ENCODE measurements around the gene PCYT2.

Gene PCYT2

DNA sequence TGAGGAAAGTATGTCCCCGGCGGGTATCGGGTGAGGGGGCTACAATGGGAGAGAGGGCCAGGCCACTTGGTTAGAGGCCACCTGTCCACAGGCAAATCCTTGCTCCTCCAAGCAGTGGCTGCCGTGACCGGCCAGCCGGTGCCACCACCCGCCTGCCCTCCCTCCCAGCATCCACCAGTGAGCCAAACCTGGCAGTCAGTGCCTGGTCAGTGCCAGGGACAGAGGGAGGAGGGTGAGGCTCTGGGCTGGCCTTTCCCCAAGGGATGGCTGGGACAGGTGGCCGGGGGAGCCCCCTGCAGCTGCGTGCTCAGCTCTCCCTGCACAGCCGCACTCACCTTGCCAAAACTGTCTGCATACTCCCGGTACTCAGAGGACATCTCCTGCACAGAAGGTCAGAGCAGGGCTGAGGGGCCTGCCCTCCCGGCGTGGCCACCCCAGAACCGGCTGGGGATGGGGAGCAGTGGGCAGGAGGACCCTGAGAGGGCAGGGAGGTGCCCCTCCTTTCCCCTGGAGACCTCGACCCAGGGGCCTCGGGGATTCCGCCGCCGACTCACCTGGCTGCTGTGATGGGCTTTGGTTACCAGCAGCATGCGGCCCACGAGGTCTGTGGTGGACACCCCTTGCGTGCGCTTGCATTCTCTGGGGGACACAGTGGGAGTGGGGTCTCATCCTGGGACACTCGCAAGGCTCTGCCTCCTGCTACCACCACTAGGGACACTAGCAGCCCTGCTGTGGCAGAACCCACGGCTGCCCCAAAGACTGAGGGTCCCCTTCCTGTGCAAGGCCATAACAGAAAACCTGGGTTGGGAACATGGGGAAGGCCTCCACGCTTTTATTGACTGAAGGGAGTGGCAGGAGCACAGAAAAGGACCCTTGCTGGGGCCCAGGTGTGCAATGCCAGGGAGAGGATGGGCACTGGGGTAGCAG lies 3.7 kb downstream of the PCYT2 start:
- FAIRE-seq (no peak), DNase-seq (ENCODE audit: insufficient read length, low spot score) (no peak)
- TF ChIP-seq POU2F2 (IDR thresholded peaks at IDR 0.05; ENCODE audit: low read depth, low read length) (no peak), POLR2AphosphoS5 (IDR thresholded peaks at IDR 0.05; ENCODE audit: low read depth, low read length) (no peak), SPI1 (IDR thresholded peaks at IDR 0.05; ENCODE audit: low read depth, low read length) (no peak), PAX5 (IDR thresholded peaks at IDR 0.05; ENCODE audit: insufficient read depth, low read length, severe bottlenecking) (no peak), TAF1 (IDR thresholded peaks at IDR 0.05; ENCODE audit: low read depth, low read length) (no peak), POLR2A (IDR thresholded peaks at IDR 0.05; ENCODE audit: low read depth, low read length) (no peak)

DNA sequence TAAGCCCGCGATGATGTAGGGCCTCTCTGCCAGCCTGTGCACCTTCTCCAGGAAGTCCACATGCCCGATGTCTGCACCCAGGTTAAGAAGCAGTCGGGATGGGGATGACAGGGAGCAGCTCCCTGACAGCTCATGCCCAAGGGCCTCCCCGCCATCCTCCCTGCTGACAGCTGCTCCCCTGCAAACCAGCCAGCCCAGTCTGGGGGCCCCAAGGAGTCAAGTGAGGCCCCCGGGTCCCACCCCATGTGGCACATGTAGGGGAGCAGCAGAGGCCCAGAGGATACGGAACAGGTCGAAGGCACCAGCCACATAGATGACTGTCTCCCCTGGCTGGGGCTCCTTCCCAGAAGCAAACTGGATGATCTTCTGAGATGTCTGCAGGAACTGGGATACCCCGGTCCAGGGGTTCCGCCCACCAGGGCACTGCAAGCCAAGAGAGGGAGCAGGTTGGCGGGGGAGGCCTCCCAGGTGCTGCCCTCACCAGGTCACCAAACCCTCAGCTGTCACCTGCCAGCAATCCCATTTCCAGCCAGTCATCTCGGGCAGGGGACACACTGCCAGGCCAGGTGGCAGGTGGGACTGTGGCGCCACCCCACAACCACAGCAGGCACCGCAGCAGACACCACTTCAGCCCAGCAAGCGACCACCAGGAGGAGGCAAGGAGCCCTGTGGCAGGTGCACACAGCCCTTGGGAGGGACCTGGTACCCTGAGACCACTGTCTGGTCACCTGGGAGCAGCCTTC lies 4.6 kb downstream of the PCYT2 start:
- no peak for DNase-seq (ENCODE audit: insufficient read length, low spot score)
- TF ChIP-seq POU2F2 (IDR thresholded peaks at IDR 0.05; ENCODE audit: low read depth, low read length), result no peak
- TF ChIP-seq PAX5 (IDR thresholded peaks at IDR 0.05; ENCODE audit: insufficient read depth, low read length, severe bottlenecking), result no peak
- TF ChIP-seq SPI1 (IDR thresholded peaks at IDR 0.05; ENCODE audit: low read depth, low read length), result no peak
- no peak for TF ChIP-seq TAF1 (IDR thresholded peaks at IDR 0.05; ENCODE audit: low read depth, low read length)
- TF ChIP-seq POLR2AphosphoS5 (IDR thresholded peaks at IDR 0.05; ENCODE audit: low read depth, low read length), result no peak
- no peak for FAIRE-seq

DNA sequence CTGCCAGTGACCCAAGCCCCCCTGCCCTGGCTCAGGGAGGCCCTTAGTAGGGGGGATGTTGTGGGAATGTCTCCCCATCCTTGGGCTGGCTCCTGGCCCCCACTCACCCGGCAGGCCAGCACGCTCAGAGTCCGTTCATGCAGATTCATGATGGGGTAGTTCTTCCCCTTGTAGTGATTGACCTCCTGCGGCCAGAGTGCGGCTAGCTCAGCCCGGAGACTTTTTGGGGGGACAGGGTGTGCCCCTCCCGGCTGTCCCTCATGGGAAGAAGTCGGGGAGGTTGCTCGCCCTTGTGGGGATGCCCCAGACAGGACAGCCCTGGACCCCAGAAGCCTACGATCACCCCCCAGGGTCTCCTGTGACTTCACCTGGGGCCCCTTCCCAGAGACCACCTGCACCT lies 5.2 kb downstream of the PCYT2 start:
- no peak for TF ChIP-seq POLR2A (IDR thresholded peaks at IDR 0.05; ENCODE audit: low read depth, low read length)
- no peak for TF ChIP-seq PAX5 (IDR thresholded peaks at IDR 0.05; ENCODE audit: insufficient read depth, low read length, severe bottlenecking)
- no peak for TF ChIP-seq SPI1 (IDR thresholded peaks at IDR 0.05; ENCODE audit: low read depth, low read length)
- TF ChIP-seq TAF1 (IDR thresholded peaks at IDR 0.05; ENCODE audit: low read depth, low read length), result no peak
- TF ChIP-seq POLR2AphosphoS5 (IDR thresholded peaks at IDR 0.05; ENCODE audit: low read depth, low read length), result no peak
- no peak for TF ChIP-seq POU2F2 (IDR thresholded peaks at IDR 0.05; ENCODE audit: low read depth, low read length)
- FAIRE-seq, result no peak
- no peak for DNase-seq (ENCODE audit: insufficient read length, low spot score)

DNA sequence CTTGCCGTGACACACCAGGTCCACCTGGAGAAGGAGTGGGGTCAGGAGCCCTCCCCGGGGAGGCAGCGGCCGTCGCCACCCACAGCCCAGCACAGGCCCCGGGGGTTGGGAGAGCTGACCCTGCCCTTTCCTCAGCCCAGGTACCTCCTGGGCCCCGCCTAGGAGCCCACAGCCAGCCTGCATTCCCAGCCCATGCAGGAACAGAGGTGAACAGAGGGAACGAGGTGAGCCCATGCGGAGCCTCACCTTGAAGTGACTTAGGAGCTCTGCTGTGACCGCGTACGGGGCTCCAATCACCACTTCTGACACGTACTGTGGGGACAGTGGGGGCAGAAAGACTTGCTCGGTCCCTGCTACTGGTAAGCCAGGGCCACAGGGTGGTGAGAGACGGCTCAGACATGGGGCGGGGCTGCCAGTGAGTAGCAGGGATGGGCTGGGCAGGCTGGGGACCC lies 5.7 kb downstream of the PCYT2 start:
- TF ChIP-seq POLR2A (IDR thresholded peaks at IDR 0.05; ENCODE audit: low read depth, low read length) (no peak), POU2F2 (IDR thresholded peaks at IDR 0.05; ENCODE audit: low read depth, low read length) (no peak), SPI1 (IDR thresholded peaks at IDR 0.05; ENCODE audit: low read depth, low read length) (no peak), TAF1 (IDR thresholded peaks at IDR 0.05; ENCODE audit: low read depth, low read length) (no peak), POLR2AphosphoS5 (IDR thresholded peaks at IDR 0.05; ENCODE audit: low read depth, low read length) (no peak), PAX5 (IDR thresholded peaks at IDR 0.05; ENCODE audit: insufficient read depth, low read length, severe bottlenecking) (no peak)
- no peak for DNase-seq (ENCODE audit: insufficient read length, low spot score)
- FAIRE-seq, result no peak

DNA sequence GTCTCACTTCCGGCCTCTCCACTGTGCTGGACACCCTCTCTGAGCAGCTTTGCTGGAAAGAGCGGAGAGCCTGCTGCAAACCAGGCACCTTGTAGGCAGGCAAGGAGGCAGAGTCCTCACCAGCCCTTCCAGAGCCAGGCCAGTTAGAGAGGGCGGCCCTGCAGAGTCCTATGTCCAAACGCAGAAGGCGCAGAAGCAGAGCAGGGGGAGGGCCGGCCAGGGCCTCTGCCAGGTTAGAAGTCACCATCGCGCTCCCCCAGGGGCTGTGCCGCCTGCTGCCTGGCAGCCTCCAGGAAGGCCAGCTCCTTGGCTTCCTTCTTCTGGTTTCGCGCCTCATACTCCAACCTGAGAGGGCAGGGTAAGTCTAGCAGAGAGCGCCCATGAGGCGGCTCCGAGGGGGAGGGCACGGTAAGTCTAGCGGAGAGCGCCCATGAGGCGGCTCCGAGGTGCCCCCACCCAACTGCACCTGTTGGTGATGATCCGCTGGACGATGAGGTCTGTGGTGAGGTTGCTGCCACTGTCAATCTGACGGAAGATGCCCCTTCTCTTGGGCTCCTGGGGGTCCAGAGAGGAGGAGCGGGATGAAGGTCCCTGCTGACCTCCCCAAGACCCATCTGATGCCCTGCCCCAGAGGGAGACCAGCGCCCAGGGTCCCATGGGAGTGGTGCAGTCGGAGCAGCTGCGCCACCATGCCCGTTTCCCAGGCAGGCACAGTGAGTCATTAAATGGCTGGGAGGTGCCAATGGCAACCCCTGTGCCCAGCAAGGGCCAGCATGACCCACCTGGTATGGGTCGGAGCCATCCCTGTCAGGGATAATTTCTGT lies 6.4 kb downstream of the PCYT2 start:
- no peak for FAIRE-seq
- TF ChIP-seq POU2F2 (IDR thresholded peaks at IDR 0.05; ENCODE audit: low read depth, low read length) (no peak), POLR2AphosphoS5 (IDR thresholded peaks at IDR 0.05; ENCODE audit: low read depth, low read length) (no peak), POLR2A (IDR thresholded peaks at IDR 0.05; ENCODE audit: low read depth, low read length) (no peak), TAF1 (IDR thresholded peaks at IDR 0.05; ENCODE audit: low read depth, low read length) (no peak), SPI1 (IDR thresholded peaks at IDR 0.05; ENCODE audit: low read depth, low read length) (no peak)
- no peak for DNase-seq (ENCODE audit: insufficient read length, low spot score)

DNA sequence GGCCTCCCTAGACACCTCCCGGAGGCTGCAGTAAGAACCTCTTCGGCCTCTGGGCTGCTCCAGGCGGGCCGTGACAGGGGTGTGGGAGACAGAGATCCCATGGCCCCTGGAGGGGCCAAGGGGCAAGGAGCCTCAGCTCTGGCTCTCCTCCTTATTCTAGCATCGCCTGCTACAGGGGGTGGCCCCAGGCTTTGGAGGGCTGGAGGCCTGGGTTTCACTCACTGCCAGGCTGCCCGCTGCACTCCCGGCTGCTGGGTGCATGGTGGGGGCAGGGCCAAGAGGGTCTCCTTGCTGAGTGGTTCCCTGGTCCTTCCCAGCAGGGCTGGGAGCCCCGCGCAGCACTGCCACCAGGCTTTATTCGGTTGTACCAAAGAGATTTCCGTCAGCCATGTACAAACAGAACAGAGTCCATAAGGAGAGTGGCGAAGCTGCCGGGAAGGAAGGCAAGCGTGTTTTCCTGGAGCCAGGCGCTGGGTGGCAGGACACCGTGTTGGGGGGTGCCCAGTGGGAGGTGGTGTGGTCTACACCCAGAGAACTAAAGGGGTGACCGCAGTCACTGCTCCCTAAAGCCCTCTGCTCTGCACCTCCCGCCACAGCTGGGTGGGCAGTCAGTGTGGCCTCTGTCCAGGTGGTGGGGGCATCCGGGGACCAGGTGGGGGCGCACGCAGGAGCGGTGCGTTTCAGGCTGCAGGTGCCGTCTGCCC lies 7.2 kb downstream of the PCYT2 start:
- FAIRE-seq (no peak), DNase-seq (ENCODE audit: insufficient read length, low spot score) (no peak)
- TF ChIP-seq TAF1 (IDR thresholded peaks at IDR 0.05; ENCODE audit: low read depth, low read length) (no peak), POLR2AphosphoS5 (IDR thresholded peaks at IDR 0.05; ENCODE audit: low read depth, low read length) (no peak), POLR2A (IDR thresholded peaks at IDR 0.05; ENCODE audit: low read depth, low read length) (no peak), PAX5 (IDR thresholded peaks at IDR 0.05; ENCODE audit: insufficient read depth, low read length, severe bottlenecking) (no peak), SPI1 (IDR thresholded peaks at IDR 0.05; ENCODE audit: low read depth, low read length) (no peak), POU2F2 (IDR thresholded peaks at IDR 0.05; ENCODE audit: low read depth, low read length) (no peak)

DNA sequence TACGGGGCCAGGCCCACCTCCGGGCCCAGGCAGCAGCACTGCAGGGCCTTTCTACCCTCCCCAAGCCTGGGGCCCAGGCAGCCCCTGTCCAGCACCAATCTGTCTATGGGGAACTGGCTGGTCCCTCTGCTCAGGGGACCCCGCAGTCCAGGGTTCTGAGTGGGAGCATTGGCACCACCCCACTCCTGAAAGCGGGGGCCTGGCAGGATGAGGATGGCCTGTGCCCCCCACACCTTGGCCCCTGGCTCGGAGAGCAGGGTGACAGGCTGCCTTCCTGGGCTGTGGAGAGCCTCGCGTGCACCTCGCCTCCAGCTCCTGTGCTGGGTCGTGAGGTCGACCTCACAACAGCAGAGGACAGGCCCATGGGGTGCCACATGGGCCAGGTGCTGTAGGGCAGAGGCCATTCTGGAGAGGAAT lies 7.8 kb downstream of the PCYT2 start:
- DNase-seq (ENCODE audit: insufficient read length, low spot score) (no peak), FAIRE-seq (no peak)
- TF ChIP-seq POU2F2 (IDR thresholded peaks at IDR 0.05; ENCODE audit: low read depth, low read length) (no peak), SPI1 (IDR thresholded peaks at IDR 0.05; ENCODE audit: low read depth, low read length) (no peak), TAF1 (IDR thresholded peaks at IDR 0.05; ENCODE audit: low read depth, low read length) (no peak), POLR2AphosphoS5 (IDR thresholded peaks at IDR 0.05; ENCODE audit: low read depth, low read length) (no peak), POLR2A (IDR thresholded peaks at IDR 0.05; ENCODE audit: low read depth, low read length) (no peak), PAX5 (IDR thresholded peaks at IDR 0.05; ENCODE audit: insufficient read depth, low read length, severe bottlenecking) (no peak)

DNA sequence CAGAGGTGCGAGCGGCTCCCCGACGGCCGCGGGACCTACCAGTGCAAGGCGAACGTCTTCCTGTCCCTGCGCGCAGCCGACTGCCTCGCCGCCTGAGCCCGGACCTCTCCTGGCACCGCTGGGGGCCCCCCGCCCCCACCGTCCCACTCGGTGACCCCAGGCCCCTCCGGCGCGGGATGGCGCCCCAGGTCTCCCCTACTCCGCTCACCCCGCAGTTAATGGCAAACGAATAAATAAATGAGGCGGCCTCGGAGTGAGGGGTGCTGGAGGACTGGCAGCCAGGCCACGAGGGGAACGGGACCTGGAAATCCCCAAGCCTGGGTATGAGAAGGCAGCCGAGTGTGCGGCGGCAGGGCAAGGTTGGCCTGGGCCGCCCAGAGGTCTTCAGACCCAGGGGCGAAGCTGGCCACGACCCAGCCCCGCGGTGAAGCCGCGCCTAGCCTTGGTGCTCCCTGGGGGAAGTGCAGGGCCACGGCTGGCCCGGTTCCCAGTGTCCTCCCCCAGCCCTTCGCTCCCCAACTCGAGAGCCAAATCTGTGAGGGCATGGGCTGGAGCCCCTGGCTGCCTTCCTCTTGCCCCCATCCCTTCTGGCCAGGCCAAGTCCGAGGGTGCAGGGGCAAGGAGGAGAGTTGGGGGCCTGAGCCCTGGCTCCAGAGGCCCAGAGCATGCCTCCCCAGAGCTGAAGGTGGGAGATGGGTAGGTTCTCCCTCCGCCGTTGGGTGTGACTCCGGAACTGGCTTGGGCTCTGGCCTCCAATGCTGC lies 8.4 kb downstream of the PCYT2 start:
- no peak for TF ChIP-seq POLR2AphosphoS5 (IDR thresholded peaks at IDR 0.05; ENCODE audit: low read depth, low read length)
- TF ChIP-seq SPI1 (IDR thresholded peaks at IDR 0.05; ENCODE audit: low read depth, low read length), result no peak
- TF ChIP-seq POU2F2 (IDR thresholded peaks at IDR 0.05; ENCODE audit: low read depth, low read length), result no peak
- no peak for TF ChIP-seq POLR2A (IDR thresholded peaks at IDR 0.05; ENCODE audit: low read depth, low read length)
- TF ChIP-seq TAF1 (IDR thresholded peaks at IDR 0.05; ENCODE audit: low read depth, low read length), result no peak
- TF ChIP-seq PAX5 (IDR thresholded peaks at IDR 0.05; ENCODE audit: insufficient read depth, low read length, severe bottlenecking), result no peak
- DNase-seq (ENCODE audit: insufficient read length, low spot score) (no peak), FAIRE-seq (no peak)

Data from GM12891 (cell line).